ENCODE results near the gene CEMIP. TPM values are rescaled to one million over a fixed set of nuclear protein-coding genes. Genes with fewer than 3 reads are reported as not detected.
"Not testable (repeated sequence)": the region's sequence is repeated elsewhere in the genome, so short reads cannot be mapped to it uniquely, and the experiment has no call there.

CEMIP gene
- polyA plus RNA-seq, 1 donor from 2014 or later, result not detected

DNA sequence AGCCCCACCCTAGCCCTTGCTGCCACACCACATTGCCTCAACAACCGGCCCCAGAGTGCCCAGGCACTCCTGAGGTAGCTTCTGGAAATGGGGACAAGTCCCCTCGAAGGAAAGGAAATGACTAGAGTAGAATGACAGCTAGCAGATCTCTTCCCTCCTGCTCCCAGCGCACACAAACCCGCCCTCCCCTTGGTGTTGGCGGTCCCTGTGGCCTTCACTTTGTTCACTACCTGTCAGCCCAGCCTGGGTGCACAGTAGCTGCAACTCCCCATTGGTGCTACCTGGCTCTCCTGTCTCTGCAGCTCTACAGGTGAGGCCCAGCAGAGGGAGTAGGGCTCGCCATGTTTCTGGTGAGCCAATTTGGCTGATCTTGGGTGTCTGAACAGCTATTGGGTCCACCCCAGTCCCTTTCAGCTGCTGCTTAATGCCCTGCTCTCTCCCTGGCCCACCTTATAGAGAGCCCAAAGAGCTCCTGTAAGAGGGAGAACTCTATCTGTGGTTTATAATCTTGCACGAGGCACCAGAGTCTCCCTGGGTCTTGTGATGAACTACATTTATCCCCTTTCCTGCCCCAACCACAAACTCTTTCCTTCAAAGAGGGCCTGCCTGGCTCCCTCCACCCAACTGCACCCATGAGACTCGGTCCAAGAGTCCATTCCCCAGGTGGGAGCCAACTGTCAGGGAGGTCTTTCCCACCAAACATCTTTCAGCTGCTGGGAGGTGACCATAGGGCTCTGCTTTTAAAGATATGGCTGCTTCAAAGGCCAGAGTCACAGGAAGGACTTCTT, 171.3 kb downstream of the CEMIP start:
- Mint-ChIP-seq H3K4me1 (peaks cover 7 to 8% (median 8%) of the 10 kb centered on the region in 3 donors), H3K27me3 (no peaks in the 10 kb centered on the region), H3K4me3 (no peak overlapping the region), H3K36me3 (peaks cover 24% of the 10 kb centered on the region), H3K9me3 (no peaks in the 10 kb centered on the region), H3K27ac (no peak overlapping the region)

DNA sequence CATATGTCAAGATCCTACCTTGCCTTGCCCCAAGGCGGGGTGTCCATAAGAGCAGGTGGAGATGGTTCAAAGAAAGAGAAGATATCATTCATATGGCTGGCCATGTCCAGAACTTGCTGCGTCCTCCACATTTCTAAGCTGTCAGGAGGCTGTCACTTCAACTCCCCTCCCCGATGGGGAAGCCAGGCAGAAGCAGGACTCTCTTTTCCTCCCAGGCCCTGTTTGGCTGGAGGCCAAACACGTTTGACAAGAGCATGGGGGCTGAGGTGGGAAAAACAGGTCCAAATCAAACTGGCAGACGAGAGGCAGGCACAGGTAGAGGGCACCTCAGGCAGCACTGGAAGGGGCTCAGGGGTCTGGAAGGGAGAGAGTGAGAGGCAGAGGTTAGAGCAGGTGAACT, 172.8 kb downstream of the CEMIP start:
- Mint-ChIP-seq H3K36me3 (peaks cover 21% of the 10 kb centered on the region), H3K9me3 (no peaks in the 10 kb centered on the region), H3K4me3 (no peak overlapping the region), H3K27ac (no peak overlapping the region), H3K27me3 (no peaks in the 10 kb centered on the region), H3K4me1 (peaks cover 0 to 2% (median 0%) of the 10 kb centered on the region in 3 donors)

DNA sequence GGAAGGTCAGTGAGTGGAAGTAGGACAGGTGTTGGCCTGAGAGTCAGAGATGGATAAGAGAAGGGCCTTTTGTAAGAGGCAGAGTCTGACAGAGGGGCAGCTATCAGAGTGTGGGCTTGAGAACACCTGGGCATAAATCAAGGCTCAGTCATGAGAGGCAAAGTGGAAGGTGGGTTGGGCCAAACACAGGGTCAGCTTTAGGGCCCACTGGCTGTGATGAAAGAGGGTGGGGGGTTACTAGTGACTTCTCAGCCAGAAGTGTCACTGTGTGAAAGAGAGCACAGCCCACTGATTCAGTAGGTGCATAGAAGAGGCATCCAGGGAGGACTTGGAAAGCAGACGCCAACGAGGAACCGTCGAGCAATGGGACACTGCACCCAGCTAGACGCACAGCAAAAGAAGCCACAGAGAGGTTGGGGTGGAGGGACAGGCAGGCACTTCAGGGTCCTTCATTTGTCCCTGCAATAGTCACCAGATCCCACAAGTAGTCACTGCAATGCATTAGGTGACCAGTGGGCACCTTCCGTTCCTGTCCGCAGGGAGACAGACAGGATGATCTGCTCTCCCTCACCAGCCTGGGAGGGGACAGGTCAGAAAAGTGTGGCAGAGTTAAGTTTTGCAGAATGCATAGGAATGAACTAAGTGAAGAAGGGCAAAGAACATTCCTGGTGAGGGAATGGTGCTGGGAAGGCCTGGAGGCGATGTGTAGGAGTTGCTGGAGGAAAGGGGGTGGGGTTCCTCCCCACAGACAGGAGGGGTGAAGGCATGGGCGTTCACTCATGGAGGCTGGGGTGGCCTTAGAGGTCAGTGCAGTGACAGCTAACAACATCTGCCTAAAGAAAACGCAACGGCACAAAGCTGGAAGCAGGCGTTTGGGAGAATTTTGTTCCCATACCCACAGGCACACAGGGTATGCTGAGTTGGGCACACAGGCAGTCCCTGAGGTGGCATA, 174.1 kb downstream of the CEMIP start:
- Mint-ChIP-seq H3K9me3 (no peaks in the 10 kb centered on the region), H3K27me3 (no peaks in the 10 kb centered on the region), H3K4me3 (no peak overlapping the region), H3K27ac (no peak overlapping the region), H3K36me3 (peaks cover 18% of the 10 kb centered on the region), H3K4me1 (peaks cover 0 to 2% (median 0%) of the 10 kb centered on the region in 3 donors)

DNA sequence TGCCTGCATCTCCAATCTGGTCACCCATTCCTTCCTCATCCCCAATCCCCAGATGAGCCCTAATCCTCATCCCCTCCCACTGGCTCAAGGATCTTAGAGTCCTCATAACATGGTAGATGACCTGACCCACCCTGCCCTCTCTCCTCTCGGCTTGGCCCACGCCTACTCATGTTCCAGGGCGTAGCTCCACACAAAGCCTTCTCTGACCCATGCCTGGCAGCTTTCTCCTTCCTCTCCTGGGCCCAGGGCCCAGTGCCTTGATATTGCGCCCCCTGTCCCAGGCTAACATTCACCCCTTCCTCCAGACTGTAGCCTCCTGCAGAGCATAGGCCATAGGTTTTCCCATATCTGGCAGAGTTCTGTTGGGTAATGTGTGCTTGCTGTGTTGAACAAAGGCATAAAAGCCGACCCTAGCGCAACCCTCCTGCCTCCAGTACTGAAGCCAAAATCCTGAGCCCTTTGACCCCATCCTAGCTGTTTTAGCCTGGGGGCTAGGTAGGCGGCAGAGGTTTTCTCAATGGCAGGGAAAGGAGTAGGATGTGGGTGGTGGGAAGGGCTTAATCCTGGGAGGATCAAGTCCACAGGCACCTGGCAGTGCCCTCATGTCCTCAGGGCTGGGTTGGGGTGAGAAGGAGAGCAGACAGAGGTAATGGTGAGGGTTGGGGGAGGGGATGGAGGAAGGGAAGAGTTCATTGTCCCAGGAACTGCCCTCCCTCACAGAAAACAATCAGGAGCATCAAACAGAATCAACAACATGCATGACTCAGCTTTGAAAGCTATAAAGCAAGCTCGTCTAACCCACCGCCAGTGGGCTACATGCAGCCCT, 175.0 kb downstream of the CEMIP start:
- H3K4me3 Mint-ChIP-seq, result no peak overlapping the region

DNA sequence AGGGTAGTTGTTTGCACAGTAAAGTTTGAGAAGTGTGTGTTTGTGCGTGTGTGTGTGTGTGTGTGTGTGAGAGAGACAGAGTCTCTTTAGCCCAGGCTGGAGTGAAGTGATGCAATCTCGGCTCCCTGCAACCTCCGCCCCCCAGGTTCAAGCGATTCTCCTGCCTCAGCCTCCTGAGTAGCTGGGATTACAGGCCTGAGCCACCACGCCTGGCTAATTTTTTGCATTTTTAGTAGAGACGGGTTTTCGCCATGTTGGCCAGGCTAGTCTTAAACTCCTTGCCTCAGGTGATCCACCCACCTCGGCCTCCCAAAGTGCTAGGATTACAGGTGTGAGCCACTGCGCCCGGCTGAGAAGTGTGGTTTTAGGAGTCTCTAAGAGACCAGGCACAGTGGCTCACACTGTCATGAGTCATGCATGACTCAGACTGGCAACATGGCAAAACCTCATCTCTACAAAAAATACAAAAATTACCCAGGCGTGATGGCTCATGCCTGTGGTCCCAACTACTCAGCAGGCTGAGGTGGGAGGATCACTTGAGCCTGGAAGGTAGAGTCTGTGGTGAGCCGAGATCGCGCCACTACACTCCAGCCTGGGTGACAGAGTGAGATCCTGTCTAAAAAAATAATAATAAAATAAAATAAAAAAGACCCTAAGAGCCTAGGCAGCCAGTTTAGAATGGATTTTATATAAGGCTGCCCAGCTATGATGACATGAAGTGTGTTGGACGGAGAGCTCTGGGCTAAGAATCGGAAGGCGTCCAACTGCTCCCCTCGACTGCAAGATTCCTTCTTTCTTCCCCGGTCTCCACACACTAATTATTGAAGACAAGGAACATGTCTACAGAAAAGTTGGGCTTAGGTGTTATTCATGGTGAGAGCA, 176.6 kb downstream of the CEMIP start:
- H3K4me3 Mint-ChIP-seq, H3K4me1 Mint-ChIP-seq, H3K27ac Mint-ChIP-seq, H3K9me3 Mint-ChIP-seq, H3K27me3 Mint-ChIP-seq: not testable (repeated sequence)
- H3K36me3 Mint-ChIP-seq, result peaks cover 30% of the 10 kb centered on the region

More for the DNA sequence above, 175.0 kb downstream of the CEMIP start:
- Mint-ChIP-seq H3K27ac (no peak overlapping the region), H3K27me3 (no peaks in the 10 kb centered on the region), H3K9me3 (no peaks in the 10 kb centered on the region), H3K36me3 (peaks cover 23% of the 10 kb centered on the region), H3K4me1 (peaks cover 0 to 2% (median 0%) of the 10 kb centered on the region in 3 donors)

DNA sequence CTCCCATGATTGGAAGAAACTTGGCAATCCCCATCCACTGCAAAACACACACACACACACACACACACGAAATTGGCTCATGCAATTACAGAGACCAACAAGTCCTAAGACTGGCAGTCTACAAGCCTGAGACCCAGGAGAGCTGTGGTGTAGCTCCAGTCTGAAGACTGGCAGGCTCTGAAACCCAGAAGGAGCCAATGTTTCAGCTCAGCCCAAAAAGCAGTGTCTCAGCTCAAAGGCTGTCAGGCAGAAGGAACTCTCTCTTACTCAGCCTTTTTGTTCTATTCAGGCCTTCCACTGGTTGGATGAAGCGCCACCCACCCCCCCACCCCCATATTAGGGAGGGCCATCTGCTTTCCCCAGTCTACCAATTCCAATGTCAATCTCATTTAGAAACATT, 178.4 kb downstream of the CEMIP start:
- Mint-ChIP-seq H3K27me3 (no peaks in the 10 kb centered on the region), H3K27ac (no peak overlapping the region), H3K4me3 (no peak overlapping the region), H3K9me3 (no peaks in the 10 kb centered on the region), H3K36me3 (peaks cover 24% of the 10 kb centered on the region), H3K4me1 (peaks cover under 1 to 3% (median 2%) of the 10 kb centered on the region in 3 donors)

DNA sequence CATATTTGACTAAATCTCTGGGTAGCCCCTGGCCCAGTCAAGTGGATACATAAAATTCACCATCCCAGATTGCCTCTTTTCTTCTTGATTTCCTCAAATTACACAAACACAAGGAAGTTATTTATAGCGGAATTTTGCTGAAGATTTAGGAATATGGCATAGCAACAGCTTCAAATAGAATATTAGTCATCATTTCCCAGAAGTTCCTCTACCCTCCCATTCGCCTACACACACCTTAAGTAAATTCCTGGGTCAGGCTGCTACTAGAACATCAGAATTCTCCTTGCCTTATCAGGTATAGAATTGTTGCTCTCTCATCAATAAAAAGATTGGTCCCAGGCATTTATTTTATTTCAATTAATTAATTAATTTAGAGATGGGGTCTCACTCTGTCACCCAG, 178.8 kb downstream of the CEMIP start:
- peaks cover 2 to 5% (median 3%) of the 10 kb centered on the region in 3 donors for H3K4me1 Mint-ChIP-seq
- H3K4me3 Mint-ChIP-seq, result no peak overlapping the region
- no peaks in the 10 kb centered on the region for H3K9me3 Mint-ChIP-seq
- H3K36me3 Mint-ChIP-seq, result peaks cover 27% of the 10 kb centered on the region
- H3K27me3 Mint-ChIP-seq, result no peaks in the 10 kb centered on the region
- H3K27ac Mint-ChIP-seq, result peak overlapping the region in 1 of 3 donors; percentile 31

DNA sequence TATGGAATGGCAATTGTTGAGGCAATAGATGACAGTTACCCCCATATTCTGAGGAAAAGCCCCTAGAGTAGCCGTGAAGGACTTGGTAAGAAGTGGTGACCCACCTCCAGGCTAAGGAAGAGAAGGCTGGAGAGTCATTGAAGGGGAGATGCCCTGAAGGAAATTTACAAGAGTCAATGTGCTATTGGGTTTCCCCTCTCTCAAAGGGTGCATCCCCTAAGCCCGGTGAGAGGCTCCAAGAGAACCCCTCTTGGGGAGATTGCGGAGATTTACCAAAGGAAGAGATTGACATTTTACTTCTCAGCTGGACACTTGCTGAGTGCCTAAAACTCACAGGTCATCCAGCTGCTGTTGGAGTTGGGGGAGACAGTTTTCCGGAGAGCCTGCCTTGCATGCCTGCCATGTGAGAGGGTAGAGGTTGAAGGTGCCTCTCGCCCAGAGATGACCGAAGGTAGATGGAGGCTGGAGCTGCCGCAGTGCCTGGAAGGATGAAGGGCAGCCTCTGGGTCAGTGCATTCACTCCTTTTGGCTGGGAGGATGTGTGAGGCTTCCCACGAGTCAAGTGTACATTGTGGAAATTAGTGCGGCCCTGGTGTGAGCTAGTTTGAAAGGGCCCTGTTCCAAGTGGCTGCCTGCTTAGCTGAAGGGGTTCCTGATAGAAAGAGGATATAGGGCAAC, 179.8 kb downstream of the CEMIP start:
- Mint-ChIP-seq H3K27ac (no peak overlapping the region), H3K36me3 (peaks cover 27% of the 10 kb centered on the region), H3K27me3 (no peaks in the 10 kb centered on the region), H3K4me1 (peaks cover 2 to 5% (median 3%) of the 10 kb centered on the region in 3 donors), H3K9me3 (no peaks in the 10 kb centered on the region), H3K4me3 (no peak overlapping the region)

DNA sequence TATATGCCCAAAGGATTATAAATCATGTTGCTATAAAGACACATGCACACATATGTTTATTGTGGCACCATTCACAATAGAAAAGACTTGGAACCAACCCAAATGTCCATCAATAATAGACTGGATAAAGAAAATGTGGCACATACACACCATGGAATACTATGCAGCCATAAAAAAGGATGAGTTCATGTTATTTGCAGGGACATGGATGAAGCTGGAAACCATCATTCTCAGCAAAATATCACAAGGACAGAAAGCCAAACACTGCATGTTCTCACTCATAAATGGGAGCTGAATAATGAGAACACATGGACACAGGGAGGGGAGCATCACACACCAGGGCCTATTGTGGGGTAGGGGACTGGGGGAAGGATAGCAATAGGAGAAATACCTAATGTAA, 186.3 kb downstream of the CEMIP start:
- H3K4me3 Mint-ChIP-seq, H3K9me3 Mint-ChIP-seq, H3K27ac Mint-ChIP-seq, H3K36me3 Mint-ChIP-seq, H3K27me3 Mint-ChIP-seq: not testable (repeated sequence)
- peaks cover 6 to 12% (median 7%) of the 10 kb centered on the region in 3 donors for H3K4me1 Mint-ChIP-seq

DNA sequence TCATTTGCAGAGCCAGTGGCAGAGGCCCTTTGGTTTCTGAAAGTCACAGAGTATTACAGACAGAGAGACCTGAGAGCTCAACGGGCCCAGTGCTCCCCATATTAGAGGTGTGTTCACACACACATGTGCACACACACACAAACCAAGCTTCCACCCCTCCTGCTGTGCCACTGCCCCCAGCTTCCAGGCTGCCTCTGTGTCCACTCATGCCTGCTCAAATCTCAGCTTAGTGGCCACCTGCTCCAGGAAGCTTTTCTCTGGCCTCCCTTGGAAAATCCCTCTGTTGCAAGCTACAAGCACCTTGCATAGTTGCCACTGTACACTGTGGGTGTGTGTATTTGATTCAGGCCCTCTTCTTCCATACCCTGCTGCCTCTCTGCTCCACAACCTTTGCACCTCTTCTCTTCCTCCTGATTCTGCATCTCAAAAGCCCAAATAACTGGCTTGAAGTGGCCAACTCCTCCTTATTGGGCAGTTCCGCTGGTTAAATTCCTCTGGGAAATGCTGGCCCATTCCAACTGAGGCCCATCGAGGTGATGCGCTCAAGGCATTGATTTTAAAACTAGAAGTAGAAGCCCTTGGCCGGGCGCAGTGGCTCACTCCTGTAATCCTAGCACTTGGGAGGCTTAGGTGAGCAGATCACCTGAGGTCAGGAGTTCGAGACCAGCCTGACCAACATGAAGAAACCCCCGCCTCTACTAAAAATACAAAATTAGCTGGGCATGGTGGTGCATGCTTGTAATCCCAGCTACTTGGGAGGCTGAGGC, 187.4 kb downstream of the CEMIP start:
- H3K9me3 Mint-ChIP-seq, result peaks cover 0 to 3% (median 0%) of the 10 kb centered on the region in 3 donors
- H3K27ac Mint-ChIP-seq, result peak overlapping the region in 1 of 3 donors; percentile 62
- peaks cover 6 to 12% (median 9%) of the 10 kb centered on the region in 3 donors for H3K4me1 Mint-ChIP-seq
- peaks cover 4% of the 10 kb centered on the region for H3K36me3 Mint-ChIP-seq
- no peaks in the 10 kb centered on the region for H3K27me3 Mint-ChIP-seq
- H3K4me3 Mint-ChIP-seq, result no peak overlapping the region

DNA sequence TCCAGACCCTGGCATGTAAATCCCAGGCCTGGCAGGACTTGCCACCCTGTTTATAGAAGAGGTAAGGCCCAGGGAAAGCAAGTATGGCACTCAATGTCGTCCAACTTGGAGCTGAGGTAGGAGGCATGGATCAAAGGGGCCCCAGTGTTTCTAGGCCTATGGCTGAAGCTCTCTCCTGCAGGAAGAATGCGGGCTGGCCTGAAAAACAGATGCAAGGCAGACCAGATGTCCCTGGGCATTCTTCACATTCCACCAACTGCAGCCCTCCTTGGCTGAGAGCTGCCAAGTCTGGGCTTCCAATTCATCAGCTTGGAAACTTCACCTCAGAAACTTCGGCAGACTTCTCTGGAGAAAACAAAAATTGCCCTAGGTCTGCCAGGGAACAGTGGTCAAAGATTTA, 188.3 kb downstream of the CEMIP start:
- H3K27me3 Mint-ChIP-seq, result no peaks in the 10 kb centered on the region
- peaks cover 4% of the 10 kb centered on the region for H3K36me3 Mint-ChIP-seq
- no peak overlapping the region for H3K4me3 Mint-ChIP-seq
- H3K4me1 Mint-ChIP-seq, result peaks cover 4 to 17% (median 7%) of the 10 kb centered on the region in 3 donors
- peaks cover 0 to 3% (median 0%) of the 10 kb centered on the region in 3 donors for H3K9me3 Mint-ChIP-seq
- no peak overlapping the region for H3K27ac Mint-ChIP-seq

DNA sequence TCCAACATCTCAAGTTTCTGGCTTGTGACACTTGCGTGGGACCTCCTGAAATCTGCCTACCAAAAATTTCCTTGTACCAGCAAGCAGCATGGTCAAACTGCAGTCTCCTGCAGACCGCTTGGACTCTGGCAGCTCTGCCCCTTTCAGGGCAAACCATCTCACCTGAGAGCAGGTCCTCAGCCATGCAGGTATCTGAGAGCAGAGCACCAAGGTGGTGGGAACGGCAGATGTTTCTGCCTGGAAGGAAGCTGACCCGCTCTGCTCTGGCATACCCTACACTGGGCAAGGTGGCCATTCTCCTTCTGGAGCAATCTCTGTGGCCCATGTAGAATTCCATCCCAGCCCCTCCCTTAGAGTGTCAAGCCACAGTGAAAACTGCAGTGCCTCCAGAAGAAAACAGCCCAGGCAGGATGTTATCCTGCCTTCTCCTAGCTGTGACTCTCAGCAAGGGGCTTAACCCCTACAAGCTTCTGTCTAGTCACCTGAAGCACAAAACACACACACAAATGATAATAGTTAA, 188.9 kb downstream of the CEMIP start:
- Mint-ChIP-seq H3K27me3 (no peaks in the 10 kb centered on the region), H3K4me1 (peaks cover 4 to 12% (median 6%) of the 10 kb centered on the region in 3 donors), H3K27ac (no peak overlapping the region), H3K36me3 (peaks cover 1% of the 10 kb centered on the region), H3K4me3 (no peak overlapping the region), H3K9me3 (peaks cover 0 to 3% (median 0%) of the 10 kb centered on the region in 3 donors)

Measured in IgD-negative memory B cell (primary cell).